IPS DF 4.7 (cell line): ENCODE data around the gene TTC21B.
A peak's percentile ranks its signal among the peaks of the same experiment; 100 is the strongest.
"Not testable (repeated sequence)": the region's sequence is repeated elsewhere in the genome, so short reads cannot be mapped to it uniquely, and the experiment has no call there.

Experiments
- DNase-seq: peaks from one replicate; pipeline ENCODE4 v3.0.0-alpha.2; 2013; ENCODE audit warnings: low spot score; ENCODE audit errors: extremely low read depth

TTC21B gene

GRCh38 chr2:165888171-165888570, 65.4 kb downstream of the TTC21B start:
- DNase-seq: no peak

DNA sequence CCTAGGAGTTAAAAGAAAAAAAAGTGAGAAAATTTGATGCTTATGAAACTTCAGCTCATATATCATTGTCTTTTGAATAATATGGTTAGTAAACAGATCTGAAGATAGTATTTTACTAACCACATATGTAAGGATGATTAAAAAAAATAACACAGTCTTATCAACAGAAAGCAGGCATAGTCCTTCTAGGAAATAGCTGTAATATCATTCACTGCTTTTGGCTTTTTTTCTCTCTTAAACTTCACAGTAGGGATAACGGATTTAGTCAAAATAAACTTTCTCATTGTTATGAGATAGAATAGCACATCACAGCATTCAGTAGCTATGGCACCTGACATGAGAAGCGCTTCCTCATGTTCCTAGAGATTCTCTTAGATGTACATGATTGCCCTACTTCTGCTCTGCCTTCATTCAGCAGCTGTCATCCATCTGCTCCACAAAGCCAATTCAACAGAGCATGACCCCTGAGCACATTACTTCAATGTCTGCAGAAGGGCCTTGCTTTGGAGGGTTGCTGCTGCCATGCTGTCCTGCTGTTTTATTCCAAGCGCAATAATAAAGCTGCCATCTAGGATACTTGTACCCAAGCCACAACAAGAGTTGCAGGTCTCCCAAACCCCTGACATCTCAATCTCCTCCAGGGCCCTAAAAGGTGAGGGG, 67.0 kb downstream of the TTC21B start:
- DNase-seq: no peak

DNA sequence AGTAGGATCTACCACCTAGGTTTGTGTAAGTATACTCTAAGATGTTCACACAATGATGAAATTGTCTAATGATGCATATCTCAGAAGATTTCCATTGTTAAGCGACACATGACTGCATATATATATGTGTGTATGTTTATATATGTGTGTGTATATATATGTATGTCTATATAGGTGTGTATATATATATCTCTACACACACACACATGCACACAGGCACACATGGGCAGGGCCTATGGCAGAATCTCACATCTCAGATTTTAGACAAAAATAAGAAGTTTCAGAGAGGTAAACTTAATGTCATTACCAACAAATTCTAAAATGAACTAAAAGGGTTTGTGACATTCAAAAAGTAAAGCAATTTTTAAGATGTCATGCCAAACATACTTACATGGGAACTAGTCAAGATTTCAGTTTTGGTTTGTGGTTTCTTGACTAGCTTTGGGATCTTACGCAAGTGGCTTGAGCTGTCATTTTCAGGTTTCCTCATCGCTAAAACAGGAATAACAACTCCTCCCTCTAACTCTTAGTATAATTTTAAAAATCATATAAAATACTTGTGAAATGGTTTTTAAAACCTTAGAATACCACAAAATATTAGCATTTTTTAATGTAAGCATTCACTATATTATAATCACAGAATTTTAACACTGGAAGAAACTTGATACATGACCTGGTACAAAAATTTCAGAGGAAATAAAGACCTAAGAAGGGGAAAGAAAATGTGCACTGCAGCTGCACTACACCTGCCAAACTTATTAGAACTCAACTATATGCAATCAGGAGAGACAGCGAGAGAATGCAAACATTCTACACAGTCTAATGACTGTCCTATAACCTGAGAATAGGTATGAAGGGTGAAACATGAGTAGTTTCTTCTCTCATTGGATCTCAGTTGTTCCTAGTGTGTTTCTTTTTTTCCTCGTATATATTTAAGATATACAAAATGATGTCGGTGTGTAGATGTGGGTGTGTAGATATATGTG, 75.7 kb downstream of the TTC21B start:
- DNase-seq: no peak

GRCh38 chr2:165876712-165877111, 76.9 kb downstream of the TTC21B start:
- DNase-seq: no peak

- DNase-seq: no peak
These were observed 77.3 kb downstream of the TTC21B start for GRCh38 chr2:165876269-165876668.

GRCh38 chr2:165874445-165875039, 79.0 kb downstream of the TTC21B start:
- peak; percentile 46 for DNase-seq

- no peak for DNase-seq
These were observed 81.3 kb downstream of the TTC21B start for GRCh38 chr2:165872101-165872791.

DNA sequence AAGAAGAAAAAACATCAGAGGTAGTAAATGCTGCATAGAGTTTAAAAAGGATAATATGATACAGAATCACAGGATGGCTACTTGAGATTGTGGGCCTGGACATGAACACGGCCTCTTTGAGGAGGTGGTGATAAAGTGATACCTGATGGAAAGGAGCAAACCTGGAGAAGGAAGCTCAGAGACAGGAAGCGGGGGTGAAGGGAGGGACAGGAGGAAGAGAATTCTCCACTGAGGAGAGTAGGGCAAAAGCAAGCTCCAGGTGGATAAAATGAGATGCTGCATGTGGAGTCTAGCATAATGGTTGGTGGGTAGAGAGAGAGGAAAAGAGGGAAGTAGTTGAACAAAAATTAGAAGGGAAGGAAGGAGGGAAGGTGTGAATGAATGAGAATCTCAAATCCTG, 82.6 kb downstream of the TTC21B start:
- DNase-seq: no peak

GRCh38 chr2:165870346-165870745, 83.2 kb downstream of the TTC21B start:
- DNase-seq: no peak

- DNase-seq: no peak
These were observed 85.4 kb downstream of the TTC21B start for GRCh38 chr2:165868211-165868610.

- no peak for DNase-seq
These were observed 89.3 kb downstream of the TTC21B start for GRCh38 chr2:165864296-165864695.

GRCh38 chr2:165863810-165864261, 89.7 kb downstream of the TTC21B start:
- DNase-seq: no peak

DNA sequence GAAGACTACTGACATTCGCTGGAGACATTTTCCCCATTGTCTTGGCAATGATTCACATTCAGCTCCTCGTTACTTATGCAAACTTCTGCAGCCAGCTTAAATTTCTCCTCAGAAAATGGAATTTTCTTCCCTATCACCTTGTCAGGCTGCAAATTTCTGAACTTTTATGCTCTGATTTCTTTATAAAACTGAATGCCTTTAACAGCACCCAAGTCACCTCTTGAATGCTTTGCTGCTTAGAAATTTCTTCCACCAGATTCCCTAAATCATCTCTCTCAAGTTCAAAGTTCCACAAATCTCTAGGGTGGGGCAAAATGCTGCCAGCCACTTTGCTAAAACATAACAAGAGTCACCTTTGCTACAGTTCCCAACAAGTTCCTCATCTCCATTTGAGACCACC, 92.5 kb downstream of the TTC21B start:
- DNase-seq: not testable (repeated sequence)

DNA sequence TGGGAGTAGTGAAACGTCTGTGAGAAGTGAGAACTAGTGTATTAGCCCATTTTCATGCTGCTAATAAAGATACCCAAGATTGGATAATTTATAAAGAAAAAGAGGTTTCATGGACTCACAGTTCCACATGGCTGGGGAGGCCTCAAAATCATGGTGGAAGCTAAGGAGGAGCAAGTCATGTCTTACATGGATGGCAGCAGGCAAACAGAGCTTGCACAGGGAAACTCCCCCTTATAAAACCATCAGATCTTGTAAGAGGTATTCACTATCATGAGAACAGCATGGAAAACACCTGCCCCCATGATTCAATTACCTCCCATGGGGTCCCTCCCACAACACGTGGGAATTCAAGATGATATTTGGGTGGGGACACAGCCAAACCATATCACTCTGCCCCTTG, 93.9 kb downstream of the TTC21B start:
- not testable (repeated sequence) for DNase-seq

- no peak for DNase-seq
These were observed 95.7 kb downstream of the TTC21B start for GRCh38 chr2:165857876-165858275.

DNA sequence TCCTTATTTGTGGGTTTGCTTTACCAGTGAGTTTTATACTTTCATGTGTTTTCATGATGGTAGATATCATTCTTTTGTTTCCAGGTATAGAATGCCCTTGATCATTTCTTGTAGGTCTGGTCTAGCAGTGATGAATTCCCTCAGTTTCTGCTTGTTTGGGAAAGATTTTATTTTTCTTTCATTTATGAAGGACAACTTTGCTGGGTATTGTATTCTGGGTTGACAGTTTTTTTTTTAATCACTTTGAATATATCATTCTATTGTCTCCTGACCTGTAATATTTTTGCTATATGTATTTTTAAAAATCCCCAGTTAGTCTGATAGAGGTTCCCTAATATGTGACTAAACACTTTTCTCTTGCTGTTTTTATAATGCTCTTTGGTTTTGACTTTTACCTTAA, 101.2 kb downstream of the TTC21B start:
- DNase-seq: no peak

DNA sequence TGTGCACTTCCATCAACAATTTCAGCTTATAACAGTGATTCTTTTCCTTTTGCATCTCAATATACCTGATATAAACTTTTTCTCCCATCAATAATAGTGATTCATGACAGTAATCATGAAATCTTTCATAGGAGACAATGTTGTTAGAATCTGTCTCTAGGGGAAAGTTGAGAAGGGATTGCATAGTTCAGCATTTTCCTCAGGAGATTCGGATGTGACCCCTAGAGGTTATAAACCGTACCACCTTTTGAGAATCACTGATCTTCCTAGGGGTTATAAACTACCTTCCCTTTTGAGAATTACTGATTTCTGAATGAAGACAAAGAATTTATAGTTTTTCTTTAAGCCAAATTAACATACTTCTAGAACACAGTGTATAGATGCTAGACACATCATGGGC, 106.6 kb downstream of the TTC21B start:
- no peak for DNase-seq

DNA sequence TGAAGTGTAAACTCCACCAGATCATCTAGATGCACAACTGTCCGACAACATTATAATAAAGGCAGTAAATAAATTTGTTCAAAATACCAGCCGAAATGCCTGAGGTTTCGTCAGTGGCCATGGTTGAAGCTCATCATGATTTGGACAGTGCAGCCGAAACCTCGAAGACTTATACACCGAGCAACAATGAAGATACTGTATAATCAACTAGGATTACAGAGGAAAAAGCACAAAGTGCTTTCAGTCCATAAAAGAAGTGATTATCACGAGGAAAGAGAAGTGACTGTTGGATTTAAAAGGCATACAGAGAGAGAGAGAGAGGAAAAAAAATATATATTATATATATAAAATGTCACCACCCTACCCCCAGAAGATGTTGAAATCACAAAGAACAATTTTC, 107.5 kb downstream of the TTC21B start:
- no peak for DNase-seq

- DNase-seq: no peak
These were observed 109.4 kb downstream of the TTC21B start for GRCh38 chr2:165844216-165844615.

DNA sequence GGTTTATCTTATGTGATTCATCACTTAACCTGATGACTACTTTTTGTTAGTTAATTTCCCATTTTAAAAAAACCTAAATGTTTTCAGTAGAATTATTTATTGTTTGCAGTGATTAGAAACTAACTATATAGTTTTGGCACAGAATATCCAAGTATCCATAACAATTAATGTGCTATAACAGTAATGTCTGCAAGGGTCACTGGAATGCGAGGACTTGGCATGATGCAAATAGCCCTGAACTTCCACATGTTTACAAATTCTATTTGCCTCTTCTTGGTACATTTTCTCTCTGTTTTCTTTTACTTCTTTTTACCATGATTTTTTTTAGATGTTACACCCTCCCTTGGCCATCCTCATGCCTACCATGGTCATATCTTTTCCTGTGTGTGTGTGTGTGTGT, 110.2 kb downstream of the TTC21B start:
- no peak for DNase-seq

DNA sequence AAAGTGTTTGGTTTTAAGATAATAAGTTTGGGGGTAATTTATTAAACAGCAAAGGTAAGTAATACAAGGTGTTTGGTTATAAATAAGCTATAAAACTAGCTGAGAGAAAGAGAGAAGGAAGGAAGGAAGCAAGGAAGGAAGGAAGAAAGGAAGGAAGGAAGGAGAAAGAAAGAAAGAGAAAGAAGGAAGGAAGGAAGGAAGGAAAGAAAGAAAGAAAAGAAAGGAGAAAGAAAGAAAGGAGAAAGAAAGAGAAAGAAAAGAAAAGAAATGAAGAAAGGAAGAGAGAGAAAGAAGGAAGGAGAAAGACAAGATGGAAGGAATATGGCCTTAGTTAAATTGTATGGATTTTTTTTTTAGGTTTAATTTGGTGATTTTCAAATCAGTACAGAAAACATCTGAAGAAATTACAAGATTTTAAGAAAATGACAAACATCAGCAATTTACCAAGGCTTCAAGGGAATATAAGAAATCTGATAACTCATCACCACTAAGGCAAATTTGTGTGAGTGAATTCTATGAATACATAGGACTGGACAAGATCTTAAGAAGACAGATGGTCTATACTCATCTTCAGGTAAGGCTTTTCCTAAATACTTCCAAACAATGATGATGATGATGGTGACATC, 113.1 kb downstream of the TTC21B start:
- DNase-seq: no peak
